ENCODE results near the gene TEAD2.
A peak's percentile ranks its signal among the peaks of the same experiment; 100 is the strongest.

The TEAD2 gene

GRCh38 chr19:49359851-49360820 lies 2.1 kb downstream of the TEAD2 start:
- TF ChIP-seq CTCF (IDR thresholded peaks at IDR 0.05) (no peak), ZFX (IDR thresholded peaks at IDR 0.05; ENCODE audit: borderline replicate concordance) (no peak)
- H3K27ac ChIP-seq, result peak overlapping the region; percentile 88

- H3K27ac ChIP-seq, result no peak overlapping the region
- TF ChIP-seq CTCF (IDR thresholded peaks at IDR 0.05) (no peak), ZFX (IDR thresholded peaks at IDR 0.05; ENCODE audit: borderline replicate concordance) (no peak)
Measured at GRCh38 chr19:49357186-49357585, 5.0 kb downstream of the TEAD2 start.

GRCh38 chr19:49356382-49356781 lies 5.8 kb downstream of the TEAD2 start:
- H3K27ac ChIP-seq, result no peak overlapping the region
- TF ChIP-seq ZFX (IDR thresholded peaks at IDR 0.05; ENCODE audit: borderline replicate concordance), result no peak
- no peak for TF ChIP-seq CTCF (IDR thresholded peaks at IDR 0.05)

GRCh38 chr19:49355909-49356353 lies 6.3 kb downstream of the TEAD2 start:
- no peak overlapping the region for H3K27ac ChIP-seq
- TF ChIP-seq ZFX (IDR thresholded peaks at IDR 0.05; ENCODE audit: borderline replicate concordance) (no peak), CTCF (IDR thresholded peaks at IDR 0.05) (no peak)

- TF ChIP-seq CTCF (IDR thresholded peaks at IDR 0.05) (no peak), ZFX (IDR thresholded peaks at IDR 0.05; ENCODE audit: borderline replicate concordance) (no peak)
Measured at GRCh38 chr19:49349567-49349966, 12.6 kb downstream of the TEAD2 start.

GRCh38 chr19:49348305-49349189 lies 13.7 kb downstream of the TEAD2 start:
- no peak overlapping the region for H3K27ac ChIP-seq
- TF ChIP-seq CTCF (IDR thresholded peaks at IDR 0.05) (no peak), ZFX (IDR thresholded peaks at IDR 0.05; ENCODE audit: borderline replicate concordance) (no peak)

More at GRCh38 chr19:49349567-49349966, 12.6 kb downstream of the TEAD2 start:
- H3K27ac ChIP-seq, result 0 out of 2 replicates have a peak overlapping the region, but pooled peaks have one; percentile 8
